WI38 (cell line): ENCODE data around the gene WWC2.

Experiments
- H3K4me3 ChIP-seq: 2 replicates; pipeline ENCODE4 v1.5.1; 2011; ENCODE audit warnings: low read depth, mild to moderate bottlenecking, control low read depth, low read length
- TF ChIP-seq, protein P1 (sequence below): IDR thresholded peaks from 2 replicates; pipeline ENCODE4 v1.5.1; 2012; ENCODE audit warnings: low read depth, mild to moderate bottlenecking, control low read depth, low read length

WWC2 gene

DNA sequence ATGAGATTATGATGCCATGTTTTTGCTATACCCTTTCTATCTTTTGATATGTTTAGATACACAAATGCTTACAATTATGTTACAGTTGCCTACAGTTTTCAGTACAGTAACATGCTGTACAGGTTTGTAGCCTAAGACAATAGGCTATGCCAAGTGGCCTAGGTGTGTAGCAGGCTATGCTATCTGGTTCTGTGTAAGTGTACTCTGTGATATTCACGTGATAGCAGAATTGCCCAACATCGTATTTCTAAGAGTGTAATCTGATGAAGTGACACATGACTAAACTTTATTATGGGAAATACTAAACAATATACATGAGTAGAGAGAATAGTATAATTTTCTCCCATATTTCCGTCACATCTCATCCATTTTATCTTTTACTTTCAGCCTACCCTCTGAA lies 124.0 kb downstream of the WWC2 start:
- no peak overlapping the region for H3K4me3 ChIP-seq
- TF ChIP-seq, protein P1, sequence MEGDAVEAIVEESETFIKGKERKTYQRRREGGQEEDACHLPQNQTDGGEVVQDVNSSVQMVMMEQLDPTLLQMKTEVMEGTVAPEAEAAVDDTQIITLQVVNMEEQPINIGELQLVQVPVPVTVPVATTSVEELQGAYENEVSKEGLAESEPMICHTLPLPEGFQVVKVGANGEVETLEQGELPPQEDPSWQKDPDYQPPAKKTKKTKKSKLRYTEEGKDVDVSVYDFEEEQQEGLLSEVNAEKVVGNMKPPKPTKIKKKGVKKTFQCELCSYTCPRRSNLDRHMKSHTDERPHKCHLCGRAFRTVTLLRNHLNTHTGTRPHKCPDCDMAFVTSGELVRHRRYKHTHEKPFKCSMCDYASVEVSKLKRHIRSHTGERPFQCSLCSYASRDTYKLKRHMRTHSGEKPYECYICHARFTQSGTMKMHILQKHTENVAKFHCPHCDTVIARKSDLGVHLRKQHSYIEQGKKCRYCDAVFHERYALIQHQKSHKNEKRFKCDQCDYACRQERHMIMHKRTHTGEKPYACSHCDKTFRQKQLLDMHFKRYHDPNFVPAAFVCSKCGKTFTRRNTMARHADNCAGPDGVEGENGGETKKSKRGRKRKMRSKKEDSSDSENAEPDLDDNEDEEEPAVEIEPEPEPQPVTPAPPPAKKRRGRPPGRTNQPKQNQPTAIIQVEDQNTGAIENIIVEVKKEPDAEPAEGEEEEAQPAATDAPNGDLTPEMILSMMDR, result no peak

DNA sequence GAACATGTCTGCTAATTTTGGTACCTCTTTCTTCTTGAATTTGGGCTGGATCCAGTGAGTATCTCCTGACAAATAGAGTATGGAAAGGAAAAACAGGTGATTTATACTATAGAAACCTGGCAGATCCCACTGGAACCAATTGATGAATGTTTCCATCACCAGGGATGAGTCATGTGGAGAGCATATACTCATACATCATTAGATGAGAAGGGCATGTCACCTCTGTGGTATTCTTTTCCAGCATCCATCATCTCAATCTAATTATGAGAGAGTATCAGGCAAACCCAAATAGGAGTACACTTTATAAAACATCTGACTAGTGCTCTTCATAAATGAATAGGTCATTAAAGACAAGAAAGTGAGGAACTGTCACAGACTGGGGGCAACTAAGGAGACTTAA lies 130.3 kb downstream of the WWC2 start:
- TF ChIP-seq, protein P1, result no peak

DNA sequence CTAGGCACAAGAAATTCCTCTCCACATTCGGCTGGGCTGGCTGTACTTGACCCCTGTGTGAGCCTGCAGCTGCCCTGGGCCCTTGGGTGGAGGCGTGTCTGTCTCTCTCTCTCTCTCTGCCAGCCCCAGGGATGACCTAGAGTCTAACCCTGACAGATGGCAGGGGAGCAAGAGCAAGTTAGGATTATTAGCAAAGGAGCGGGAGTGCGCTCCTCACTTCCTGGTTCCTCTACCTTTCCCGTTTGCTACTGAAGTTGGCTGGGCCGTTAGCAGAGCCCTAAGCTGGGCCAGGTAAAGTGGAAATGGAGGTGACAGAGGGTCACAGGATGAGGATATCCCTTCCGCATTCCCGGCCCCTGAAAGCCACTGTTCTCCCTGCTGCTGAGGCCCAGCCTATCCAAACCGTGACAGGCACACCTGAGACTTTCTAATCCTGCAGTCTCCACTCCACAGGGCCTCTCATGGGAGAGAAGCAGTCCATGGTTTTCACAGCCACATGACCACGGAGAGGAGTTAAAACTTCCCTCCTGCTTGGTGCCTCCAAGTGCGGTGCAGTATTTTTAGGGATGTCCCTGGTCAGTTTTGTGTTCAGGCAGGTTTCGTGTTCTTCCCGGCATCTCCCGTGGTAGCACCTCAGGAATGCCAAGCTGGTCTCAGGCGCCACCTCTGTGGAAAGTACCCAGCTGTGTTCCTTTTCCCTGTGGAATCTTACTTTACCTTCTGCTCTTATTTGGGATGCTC lies 141.7 kb downstream of the WWC2 start:
- TF ChIP-seq, protein P1, result no peak
- H3K4me3 ChIP-seq, result no peak overlapping the region

More for the DNA sequence above, 130.3 kb downstream of the WWC2 start:
- H3K4me3 ChIP-seq, result no peak overlapping the region

DNA sequence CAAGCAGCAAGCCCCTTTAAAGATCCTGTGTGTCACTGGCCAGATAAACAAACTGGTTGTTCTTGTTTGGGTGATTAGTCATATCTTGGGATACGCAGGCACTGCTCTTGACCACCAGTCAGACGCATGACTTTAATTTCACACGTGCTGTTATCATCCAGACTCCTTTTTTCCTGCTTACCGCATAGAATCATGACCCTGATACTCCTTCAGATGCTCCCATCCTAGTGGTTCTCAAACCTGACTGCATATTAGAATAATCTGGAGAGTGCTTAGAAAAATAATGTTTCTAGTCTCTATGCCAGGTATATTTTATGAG lies 142.2 kb downstream of the WWC2 start:
- TF ChIP-seq, protein P1, result no peak
- H3K4me3 ChIP-seq, result no peak overlapping the region

DNA sequence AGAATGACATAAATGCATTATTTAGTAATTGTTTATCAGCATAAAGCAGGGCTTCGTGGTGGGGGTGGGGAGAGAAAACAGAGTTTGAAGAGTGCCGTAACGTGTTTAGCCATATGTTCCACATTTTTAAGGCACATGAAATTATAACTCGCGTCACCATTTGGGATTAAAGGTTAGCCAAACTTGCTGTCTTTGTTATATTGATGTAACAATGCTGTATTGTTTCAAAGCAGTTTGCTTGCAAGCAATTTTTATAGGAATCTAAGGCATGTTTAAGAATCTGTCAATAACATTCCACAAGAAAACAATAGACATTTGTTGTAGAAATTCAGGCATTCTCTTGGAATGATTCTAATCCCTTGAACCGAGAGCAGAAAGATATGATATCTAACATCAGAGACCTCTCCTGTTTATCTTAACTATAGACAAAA lies 142.7 kb downstream of the WWC2 start:
- no peak overlapping the region for H3K4me3 ChIP-seq
- TF ChIP-seq, protein P1, result no peak

DNA sequence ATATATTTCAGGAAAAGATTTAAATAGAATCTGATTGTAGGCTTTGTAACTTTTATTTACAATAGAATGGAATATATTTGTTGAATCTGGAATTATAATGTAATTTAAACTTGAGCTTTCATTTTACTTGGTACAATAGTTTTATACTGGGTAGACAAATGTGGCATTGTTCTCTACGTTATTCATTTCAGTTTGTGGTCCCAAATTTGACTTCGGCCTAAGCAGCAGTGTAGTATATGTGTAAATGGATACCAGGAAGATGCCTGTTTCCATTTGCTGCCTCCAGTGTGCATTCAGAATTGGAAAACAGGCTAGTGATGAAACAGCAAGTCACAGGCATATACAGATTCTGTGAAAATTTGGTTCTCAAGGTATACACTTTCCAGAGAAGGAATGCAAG lies 143.2 kb downstream of the WWC2 start:
- H3K4me3 ChIP-seq, result no peak overlapping the region
- TF ChIP-seq, protein P1, result no peak

DNA sequence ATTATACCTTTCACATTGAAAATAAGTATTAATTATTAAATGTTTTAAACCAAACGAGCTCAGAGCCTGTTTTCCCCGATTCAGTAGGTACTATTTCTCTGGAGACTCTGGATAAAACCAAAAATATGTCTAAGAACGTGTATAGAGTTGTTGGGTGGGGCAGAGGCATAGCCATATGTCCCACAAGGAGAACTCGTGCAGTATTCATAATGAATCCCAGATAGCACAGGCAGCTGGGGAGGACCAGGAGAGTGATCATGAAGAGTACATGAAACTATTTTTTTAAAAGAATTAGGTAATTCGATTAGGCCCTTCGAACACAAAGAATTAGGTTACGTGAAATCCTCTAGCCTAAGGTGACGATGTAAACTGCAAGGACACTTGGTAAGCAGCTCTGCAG lies 145.0 kb downstream of the WWC2 start:
- TF ChIP-seq, protein P1, result no peak
- no peak overlapping the region for H3K4me3 ChIP-seq
